Measurements from ENCODE around the gene TMEM131. TPM values are rescaled to one million over a fixed set of nuclear protein-coding genes. Genes with fewer than 3 reads are reported as not detected.

The TMEM131 gene
- total RNA-seq, 1 donor from 2014 or later = 59.4 TPM

- no peaks in the 10 kb centered on the region for H3F3A ChIP-seq (ENCODE audit: low read depth)
- H3K27ac ChIP-seq = no peak overlapping the region
- H3K4me1 ChIP-seq = no peaks in the 10 kb centered on the region
- Mint-ChIP-seq H3K36me3 (no peaks in the 10 kb centered on the region), H3K9me3 (no peaks in the 10 kb centered on the region), H3K4me1 (no peaks in the 10 kb centered on the region), H3K4me3 (no peak overlapping the region), H3K27ac (no peak overlapping the region), H3K27me3 (ENCODE audit: insufficient read depth, low read depth) (peaks cover 5% of the 10 kb centered on the region)
- TF ChIP-seq CTCF (IDR thresholded peaks at IDR 0.05) (no peak), EZH2 (IDR thresholded peaks at IDR 0.05) (no peak), EZH2phosphoT487 (IDR thresholded peaks at IDR 0.05) (no peak)
- no peaks in the 10 kb centered on the region for H3K79me2 ChIP-seq (ENCODE audit: low read depth)
- no peaks in the 10 kb centered on the region for H3K36me3 ChIP-seq
- H3K9ac ChIP-seq = no peak overlapping the region
- H2AFZ ChIP-seq (replicated peaks) = no peak overlapping the region
- no peaks in the 10 kb centered on the region for H3K27me3 ChIP-seq
- H3K4me2 ChIP-seq = no peak overlapping the region
- no peaks in the 10 kb centered on the region for H3K9me3 ChIP-seq (ENCODE audit: low read depth)
- H3K4me3 ChIP-seq = no peak overlapping the region
- H4K20me1 ChIP-seq (ENCODE audit: low read depth) = no peaks in the 10 kb centered on the region
- no peak for DNase-seq (ENCODE audit: low spot score)
Measured at GRCh38 chr2:97734061-97735051, 261.4 kb downstream of the TMEM131 start.

- no peak for DNase-seq (ENCODE audit: low spot score)
- no peak overlapping the region for H3K27ac Mint-ChIP-seq
- Histone ChIP-seq H2AFZ (replicated peaks) (no peak overlapping the region), H3F3A (ENCODE audit: low read depth) (no peaks in the 10 kb centered on the region), H3K9ac (no peak overlapping the region), H3K4me1 (no peaks in the 10 kb centered on the region), H3K9me3 (ENCODE audit: low read depth) (no peaks in the 10 kb centered on the region), H3K4me2 (no peak overlapping the region), H3K4me3 (no peak overlapping the region), H3K27ac (no peak overlapping the region), H3K36me3 (no peaks in the 10 kb centered on the region), H4K20me1 (ENCODE audit: low read depth) (no peaks in the 10 kb centered on the region), H3K79me2 (ENCODE audit: low read depth) (no peaks in the 10 kb centered on the region), H3K27me3 (no peaks in the 10 kb centered on the region)
- no peak overlapping the region for H3K4me3 Mint-ChIP-seq
- H3K27me3 Mint-ChIP-seq (ENCODE audit: insufficient read depth, low read depth) = peaks cover 3% of the 10 kb centered on the region
- no peaks in the 10 kb centered on the region for H3K4me1 Mint-ChIP-seq
- no peaks in the 10 kb centered on the region for H3K9me3 Mint-ChIP-seq
- TF ChIP-seq EZH2 (IDR thresholded peaks at IDR 0.05) = no peak
- no peak for TF ChIP-seq CTCF (IDR thresholded peaks at IDR 0.05)
- no peak for TF ChIP-seq EZH2phosphoT487 (IDR thresholded peaks at IDR 0.05)
- no peaks in the 10 kb centered on the region for H3K36me3 Mint-ChIP-seq
Measured at GRCh38 chr2:97733341-97734035, 262.3 kb downstream of the TMEM131 start.

DNA sequence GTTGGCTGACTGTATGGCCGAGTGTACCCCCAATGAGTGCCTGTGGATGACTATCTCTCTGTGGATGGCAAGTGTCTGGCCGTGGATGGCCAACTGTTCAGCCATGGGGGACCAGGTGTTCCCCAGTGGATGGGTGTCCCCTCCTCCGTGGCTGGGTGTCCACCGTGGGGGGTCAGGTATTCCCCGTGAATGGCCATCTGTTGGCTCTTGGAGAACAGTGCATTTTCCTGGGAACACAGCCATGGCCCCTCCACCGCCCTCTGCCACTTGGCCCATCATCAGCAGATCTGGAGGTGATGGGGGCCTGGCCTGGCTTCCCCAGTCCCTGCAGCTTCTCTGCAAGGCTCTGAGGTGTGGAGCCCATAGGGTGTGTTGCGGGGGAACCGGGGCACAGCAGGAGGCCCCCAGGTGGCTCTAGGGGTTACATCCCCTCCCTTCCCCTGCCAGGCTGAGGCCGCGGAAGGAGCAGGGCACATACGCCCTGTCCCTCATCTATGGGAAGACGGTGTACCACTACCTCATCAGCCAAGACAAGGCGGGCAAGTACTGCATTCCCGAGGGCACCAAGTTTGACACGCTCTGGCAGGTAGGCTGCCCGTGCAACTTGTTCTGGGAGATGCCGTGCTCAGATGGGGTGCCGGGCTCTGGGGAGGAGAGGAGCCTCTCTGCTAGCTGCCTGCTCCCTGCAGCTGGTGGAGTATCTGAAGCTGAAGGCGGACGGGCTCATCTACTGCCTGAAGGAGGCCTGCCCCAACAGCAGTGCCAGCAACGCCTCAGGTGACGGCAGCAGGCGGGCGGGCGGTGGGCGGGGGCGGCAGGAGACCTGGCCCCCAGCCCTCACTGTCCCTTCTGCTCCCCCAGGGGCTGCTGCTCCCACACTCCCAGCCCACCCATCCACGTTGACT lies 263.1 kb downstream of the TMEM131 start:
- no peaks in the 10 kb centered on the region for H3K36me3 ChIP-seq
- Mint-ChIP-seq H3K36me3 (no peaks in the 10 kb centered on the region), H3K9me3 (no peaks in the 10 kb centered on the region), H3K4me3 (no peak overlapping the region), H3K27ac (no peak overlapping the region), H3K27me3 (ENCODE audit: insufficient read depth, low read depth) (peaks cover 3% of the 10 kb centered on the region), H3K4me1 (no peaks in the 10 kb centered on the region)
- TF ChIP-seq EZH2phosphoT487 (IDR thresholded peaks at IDR 0.05) (no peak), EZH2 (IDR thresholded peaks at IDR 0.05) (no peak), CTCF (IDR thresholded peaks at IDR 0.05) (no peak)
- no peak for DNase-seq (ENCODE audit: low spot score)
- no peaks in the 10 kb centered on the region for H3F3A ChIP-seq (ENCODE audit: low read depth)
- no peak overlapping the region for H3K4me2 ChIP-seq
- no peak overlapping the region for H2AFZ ChIP-seq (replicated peaks)
- no peak overlapping the region for H3K4me3 ChIP-seq
- H3K79me2 ChIP-seq (ENCODE audit: low read depth) = no peaks in the 10 kb centered on the region
- no peak overlapping the region for H3K27ac ChIP-seq
- no peak overlapping the region for H3K9ac ChIP-seq
- H3K27me3 ChIP-seq = no peaks in the 10 kb centered on the region
- H3K9me3 ChIP-seq (ENCODE audit: low read depth) = no peaks in the 10 kb centered on the region
- H4K20me1 ChIP-seq (ENCODE audit: low read depth) = no peaks in the 10 kb centered on the region
- no peaks in the 10 kb centered on the region for H3K4me1 ChIP-seq
